Measurements from ENCODE around the gene KRTAP1-5.
"Not testable (repeated sequence)": the region's sequence is repeated elsewhere in the genome, so short reads cannot be mapped to it uniquely, and the experiment has no call there.

KRTAP1-5 gene

DNA sequence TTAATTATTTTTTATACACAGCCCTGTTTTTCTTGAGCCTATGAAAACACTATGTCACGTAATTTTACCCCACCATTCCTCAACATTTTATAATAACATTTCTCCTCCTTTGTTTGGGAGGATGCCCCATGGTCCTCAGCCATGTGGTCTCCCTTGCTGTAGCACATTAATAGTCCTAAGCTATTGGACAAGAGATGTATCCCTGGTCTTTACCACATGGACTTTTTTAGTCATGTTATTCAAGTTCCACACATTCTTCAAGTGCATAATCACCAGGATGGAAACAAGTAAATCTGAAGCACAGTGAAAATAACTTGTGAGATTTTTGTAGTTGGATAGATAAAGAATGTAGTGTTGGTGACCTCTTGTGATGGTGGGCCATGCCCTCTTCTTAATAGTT lies 35.0 kb upstream of the KRTAP1-5 start:
- H3K27me3 ChIP-seq (ENCODE audit: insufficient read depth, low read length): no peaks in the 10 kb centered on the region
- no peaks in the 10 kb centered on the region for H3K79me2 ChIP-seq (ENCODE audit: control insufficient read depth, insufficient read depth, low read length, unreplicated experiment)
- peaks cover 60% of the 10 kb centered on the region for H3K4me1 ChIP-seq (ENCODE audit: control insufficient read depth, insufficient read depth, low read length, unreplicated experiment)
- H2AFZ ChIP-seq (ENCODE audit: low read length, unreplicated experiment): peak overlapping the region; percentile 58
- H3K27ac ChIP-seq (ENCODE audit: low read depth, low read length): peak overlapping the region; percentile 93
- no peak overlapping the region for H3K4me3 ChIP-seq (ENCODE audit: low read depth, low read length)
- no peaks in the 10 kb centered on the region for H3K36me3 ChIP-seq (ENCODE audit: insufficient read depth, low read length)

DNA sequence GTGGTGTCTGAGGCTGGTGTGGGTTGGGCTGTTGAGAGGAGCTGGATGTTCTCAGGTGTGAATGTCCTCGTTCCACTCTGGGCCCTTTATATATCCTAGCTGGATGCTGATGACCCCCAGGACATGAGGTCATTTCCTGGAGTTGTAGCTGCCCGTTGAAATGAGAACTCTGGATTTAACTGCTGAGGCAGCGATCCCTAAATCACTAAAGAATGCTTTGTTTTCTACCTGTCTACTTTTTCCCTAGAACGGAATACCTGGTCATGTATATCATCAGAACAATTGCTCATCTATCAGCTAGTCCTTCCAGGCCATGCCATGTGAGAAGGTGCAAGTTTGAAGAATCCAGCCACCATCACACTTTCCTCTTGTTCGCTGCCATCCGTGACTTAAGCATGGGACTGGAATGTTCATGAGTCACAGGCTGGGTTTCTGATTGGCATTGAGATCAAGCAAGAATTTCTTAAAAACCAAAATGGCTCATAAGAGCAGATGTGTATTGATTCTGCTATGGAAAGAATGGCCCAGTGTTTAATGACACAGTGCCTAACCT lies 33.1 kb upstream of the KRTAP1-5 start, which contains the start of gene KRTAP2-3:
TSS of gene KRTAP2-3 (minus strand) at position 63 of the 553 bp plus-strand sequence. CDS start 64 bp downstream, outside the sequence.
- Histone ChIP-seq H3K79me2 (ENCODE audit: control insufficient read depth, insufficient read depth, low read length, unreplicated experiment) (no peaks in the 10 kb centered on the region), H3K27me3 (ENCODE audit: insufficient read depth, low read length) (no peaks in the 10 kb centered on the region), H3K4me3 (ENCODE audit: low read depth, low read length) (no peak within 1 kb of the TSS; the same call in 1 of the 2 replicates), H3K36me3 (ENCODE audit: insufficient read depth, low read length) (no peaks in the 10 kb centered on the region), H3K27ac (ENCODE audit: low read depth, low read length) (peak within 1 kb of the TSS; percentile 93), H3K4me1 (ENCODE audit: control insufficient read depth, insufficient read depth, low read length, unreplicated experiment) (peaks cover 49% of the 10 kb centered on the region), H2AFZ (ENCODE audit: low read length, unreplicated experiment) (peak within 1 kb of the TSS; percentile 53)

DNA sequence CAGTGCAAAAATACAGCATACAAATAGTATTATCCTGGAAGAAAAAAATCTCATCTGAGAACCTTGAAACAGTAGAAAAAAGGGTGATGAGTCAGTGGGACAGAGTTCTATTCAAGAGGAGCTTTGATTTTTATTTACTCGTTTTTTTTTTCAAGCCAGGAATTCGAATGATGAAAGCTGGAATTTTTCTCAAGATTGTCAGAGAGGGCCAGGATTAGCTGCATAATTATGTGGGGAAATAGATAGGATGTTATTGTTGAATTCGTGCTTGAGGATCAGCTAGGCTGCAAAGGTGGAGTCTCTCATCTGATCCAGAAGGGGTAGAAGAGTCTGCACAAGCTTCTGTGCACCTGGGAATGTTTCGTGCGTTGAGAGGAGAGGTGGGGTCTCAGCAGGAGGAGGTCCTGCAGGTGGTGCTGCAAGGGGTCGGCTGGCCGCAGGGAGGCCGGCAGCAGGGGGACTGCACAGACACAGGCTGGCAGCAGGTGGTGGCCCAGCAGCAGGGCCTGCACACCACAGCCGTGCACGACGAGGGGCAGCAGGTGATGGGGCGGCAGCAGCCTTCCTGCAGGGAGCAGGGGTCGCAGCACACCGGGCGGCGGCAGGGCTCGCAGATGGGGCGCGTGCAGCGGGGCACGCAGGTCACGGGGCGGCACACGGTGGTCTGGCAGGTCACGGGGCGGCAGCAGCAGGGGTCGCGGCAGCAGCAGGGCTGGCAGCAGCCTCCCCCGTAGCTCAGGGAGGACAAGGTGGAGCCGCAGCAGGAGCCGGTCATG lies 32.5 kb upstream of the KRTAP1-5 start:
- H3K4me1 ChIP-seq (ENCODE audit: control insufficient read depth, insufficient read depth, low read length, unreplicated experiment): peaks cover 49% of the 10 kb centered on the region
- peak overlapping the region; percentile 93 for H3K27ac ChIP-seq (ENCODE audit: low read depth, low read length)
- H3K79me2 ChIP-seq (ENCODE audit: control insufficient read depth, insufficient read depth, low read length, unreplicated experiment); H3K4me3 ChIP-seq (ENCODE audit: low read depth, low read length); H3K27me3 ChIP-seq (ENCODE audit: insufficient read depth, low read length); H2AFZ ChIP-seq (ENCODE audit: low read length, unreplicated experiment); H3K36me3 ChIP-seq (ENCODE audit: insufficient read depth, low read length): not testable (repeated sequence)

DNA sequence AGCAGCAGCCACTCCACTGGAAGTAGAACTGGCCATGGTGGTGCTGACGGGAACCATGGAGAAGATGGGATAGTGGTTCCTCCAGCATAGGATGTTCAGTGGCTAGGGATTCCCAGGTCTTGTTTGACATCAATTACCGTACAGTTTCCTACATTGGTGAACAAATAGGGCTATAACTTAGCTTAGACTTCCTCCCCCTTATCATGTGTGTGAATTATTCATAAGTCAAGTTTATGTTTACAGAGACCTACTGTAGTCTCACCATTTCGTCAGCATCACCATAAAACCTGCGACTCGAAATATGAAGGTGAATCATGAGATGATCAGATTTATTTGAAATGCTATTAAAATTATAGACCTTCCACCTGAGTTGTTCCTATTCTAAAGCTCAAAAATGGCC lies 31.7 kb upstream of the KRTAP1-5 start:
- no peaks in the 10 kb centered on the region for H3K79me2 ChIP-seq (ENCODE audit: control insufficient read depth, insufficient read depth, low read length, unreplicated experiment)
- peaks cover 49% of the 10 kb centered on the region for H3K4me1 ChIP-seq (ENCODE audit: control insufficient read depth, insufficient read depth, low read length, unreplicated experiment)
- peak overlapping the region; percentile 93 for H3K27ac ChIP-seq (ENCODE audit: low read depth, low read length)
- no peaks in the 10 kb centered on the region for H3K36me3 ChIP-seq (ENCODE audit: insufficient read depth, low read length)
- H3K4me3 ChIP-seq (ENCODE audit: low read depth, low read length): no peak overlapping the region
- H2AFZ ChIP-seq (ENCODE audit: low read length, unreplicated experiment): no peak overlapping the region
- H3K27me3 ChIP-seq (ENCODE audit: insufficient read depth, low read length): no peaks in the 10 kb centered on the region

DNA sequence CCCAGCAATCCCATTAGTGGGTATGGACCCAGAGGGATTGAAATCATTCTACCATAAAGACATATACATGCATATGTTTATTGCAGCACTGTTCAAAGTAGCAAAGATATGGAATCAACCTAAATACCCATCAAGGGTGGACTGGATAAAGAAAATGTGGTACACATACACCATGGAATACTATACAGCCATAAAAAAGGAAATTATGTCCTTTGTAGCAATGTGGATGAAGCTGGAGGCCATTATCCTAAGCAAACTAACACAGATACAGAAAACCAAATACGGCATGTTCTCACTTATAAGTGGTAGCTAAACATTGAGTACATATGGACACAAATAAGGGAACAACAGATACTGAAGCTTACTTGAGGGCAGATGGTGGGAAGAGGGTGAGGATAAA lies 30.5 kb upstream of the KRTAP1-5 start:
- Histone ChIP-seq H3K27ac (ENCODE audit: low read depth, low read length) (no peak overlapping the region), H3K79me2 (ENCODE audit: control insufficient read depth, insufficient read depth, low read length, unreplicated experiment) (no peaks in the 10 kb centered on the region), H3K4me1 (ENCODE audit: control insufficient read depth, insufficient read depth, low read length, unreplicated experiment) (peaks cover 38% of the 10 kb centered on the region), H3K4me3 (ENCODE audit: low read depth, low read length) (no peak overlapping the region), H3K36me3 (ENCODE audit: insufficient read depth, low read length) (0 out of 2 replicates have a peak, but pooled peaks cover 4% of the 10 kb centered on the region), H2AFZ (ENCODE audit: low read length, unreplicated experiment) (no peak overlapping the region), H3K27me3 (ENCODE audit: insufficient read depth, low read length) (no peaks in the 10 kb centered on the region)

DNA sequence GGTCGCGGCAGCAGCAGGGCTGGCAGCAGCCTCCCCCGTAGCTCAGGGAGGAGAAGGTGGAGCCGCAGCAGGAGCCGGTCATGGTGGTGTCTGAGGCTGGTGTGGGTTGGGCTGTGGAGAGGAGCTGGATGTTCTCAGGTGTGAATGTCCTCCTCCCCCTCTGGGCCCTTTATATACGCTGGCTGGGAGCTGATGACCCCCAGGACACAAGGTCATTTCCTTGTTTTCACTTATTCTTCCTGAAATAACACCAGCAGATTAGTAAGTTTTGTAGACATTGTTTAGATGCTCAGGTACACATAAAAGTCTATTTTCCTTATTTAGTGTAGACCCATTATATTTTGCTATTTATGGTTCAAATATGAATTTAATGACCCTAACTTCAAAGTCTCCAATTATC lies 28.1 kb upstream of the KRTAP1-5 start, which contains the start of gene KRTAP2-2:
TSS of gene KRTAP2-2 (minus strand) at position 101 of the 400 bp plus-strand sequence. CDS start at position 82, 19 bp downstream.
- H2AFZ ChIP-seq (ENCODE audit: low read length, unreplicated experiment); H3K79me2 ChIP-seq (ENCODE audit: control insufficient read depth, insufficient read depth, low read length, unreplicated experiment); H3K27ac ChIP-seq (ENCODE audit: low read depth, low read length); H3K27me3 ChIP-seq (ENCODE audit: insufficient read depth, low read length); H3K4me3 ChIP-seq (ENCODE audit: low read depth, low read length); H3K36me3 ChIP-seq (ENCODE audit: insufficient read depth, low read length): not testable (repeated sequence)
- H3K4me1 ChIP-seq (ENCODE audit: control insufficient read depth, insufficient read depth, low read length, unreplicated experiment): peaks cover 15% of the 10 kb centered on the region

DNA sequence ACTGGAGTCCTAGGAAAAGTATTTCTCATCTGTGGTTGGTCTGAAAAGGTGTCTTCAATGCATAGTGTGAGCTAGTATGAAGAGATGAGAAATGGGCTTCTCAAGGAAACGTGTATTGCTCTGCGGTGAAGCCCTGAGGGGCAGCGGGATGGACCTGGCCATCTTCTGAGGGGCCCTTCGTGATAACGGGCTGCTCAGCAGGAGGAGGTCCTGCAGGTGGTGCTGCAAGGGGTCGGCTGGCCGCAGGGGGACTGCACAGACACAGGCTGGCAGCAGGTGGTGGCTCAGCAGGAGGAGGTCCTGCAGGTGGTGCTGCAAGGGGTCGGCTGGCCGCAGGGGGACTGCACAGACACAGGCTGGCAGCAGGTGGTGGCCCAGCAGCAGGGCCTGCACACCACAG lies 27.5 kb upstream of the KRTAP1-5 start:
- H3K4me3 ChIP-seq (ENCODE audit: low read depth, low read length); H3K36me3 ChIP-seq (ENCODE audit: insufficient read depth, low read length); H2AFZ ChIP-seq (ENCODE audit: low read length, unreplicated experiment); H3K79me2 ChIP-seq (ENCODE audit: control insufficient read depth, insufficient read depth, low read length, unreplicated experiment); H3K27me3 ChIP-seq (ENCODE audit: insufficient read depth, low read length); H3K27ac ChIP-seq (ENCODE audit: low read depth, low read length): not testable (repeated sequence)
- peaks cover 11% of the 10 kb centered on the region for H3K4me1 ChIP-seq (ENCODE audit: control insufficient read depth, insufficient read depth, low read length, unreplicated experiment)

DNA sequence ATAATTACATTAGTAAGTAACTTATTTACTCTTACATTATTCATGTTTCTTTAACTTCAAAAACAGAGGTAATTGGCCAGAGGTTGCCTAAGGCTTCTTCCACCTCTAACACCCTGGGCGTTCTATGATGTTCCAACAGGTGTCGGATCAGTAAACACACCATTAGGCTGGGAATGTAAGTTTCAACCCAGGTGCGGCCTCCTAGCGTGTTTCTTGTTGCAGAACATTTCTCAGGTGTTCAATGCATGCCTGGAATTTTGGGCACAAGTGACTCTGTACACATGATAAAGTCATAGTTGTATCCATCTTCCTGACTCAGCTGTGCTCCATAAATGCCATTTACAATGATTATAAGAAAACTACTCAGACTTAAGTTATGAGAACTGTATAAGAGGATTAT lies 27.0 kb upstream of the KRTAP1-5 start:
- Histone ChIP-seq H2AFZ (ENCODE audit: low read length, unreplicated experiment) (no peak overlapping the region), H3K36me3 (ENCODE audit: insufficient read depth, low read length) (0 out of 2 replicates have a peak, but pooled peaks cover 4% of the 10 kb centered on the region), H3K27me3 (ENCODE audit: insufficient read depth, low read length) (no peaks in the 10 kb centered on the region), H3K4me1 (ENCODE audit: control insufficient read depth, insufficient read depth, low read length, unreplicated experiment) (peaks cover 10% of the 10 kb centered on the region), H3K27ac (ENCODE audit: low read depth, low read length) (no peak overlapping the region), H3K4me3 (ENCODE audit: low read depth, low read length) (no peak overlapping the region), H3K79me2 (ENCODE audit: control insufficient read depth, insufficient read depth, low read length, unreplicated experiment) (no peaks in the 10 kb centered on the region)

DNA sequence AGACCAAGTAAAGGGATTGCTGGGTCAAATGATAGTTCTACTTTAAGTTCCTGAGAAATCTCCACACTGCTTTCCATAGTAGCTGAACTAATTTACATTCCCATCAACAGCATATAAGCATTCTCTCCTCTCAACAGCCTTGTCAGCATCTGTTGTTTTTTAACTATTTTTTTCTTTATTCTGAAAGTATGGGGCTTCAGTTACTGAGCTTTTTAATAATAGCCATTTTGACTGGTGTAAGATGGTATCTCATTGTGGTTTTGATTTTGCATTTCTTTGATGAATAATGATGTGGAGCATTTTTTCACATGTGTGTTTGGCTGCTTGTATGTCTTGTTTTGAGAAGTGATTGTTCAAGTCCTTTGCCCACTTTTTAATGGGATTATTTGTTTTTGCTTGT lies 25.6 kb upstream of the KRTAP1-5 start:
- H3K4me1 ChIP-seq (ENCODE audit: control insufficient read depth, insufficient read depth, low read length, unreplicated experiment): peaks cover 13% of the 10 kb centered on the region
- 0 out of 2 replicates have a peak, but pooled peaks cover 4% of the 10 kb centered on the region for H3K36me3 ChIP-seq (ENCODE audit: insufficient read depth, low read length)
- H3K79me2 ChIP-seq (ENCODE audit: control insufficient read depth, insufficient read depth, low read length, unreplicated experiment): no peaks in the 10 kb centered on the region
- H3K4me3 ChIP-seq (ENCODE audit: low read depth, low read length): no peak overlapping the region
- H3K27me3 ChIP-seq (ENCODE audit: insufficient read depth, low read length): no peaks in the 10 kb centered on the region
- no peak overlapping the region for H2AFZ ChIP-seq (ENCODE audit: low read length, unreplicated experiment)
- H3K27ac ChIP-seq (ENCODE audit: low read depth, low read length): no peak overlapping the region

DNA sequence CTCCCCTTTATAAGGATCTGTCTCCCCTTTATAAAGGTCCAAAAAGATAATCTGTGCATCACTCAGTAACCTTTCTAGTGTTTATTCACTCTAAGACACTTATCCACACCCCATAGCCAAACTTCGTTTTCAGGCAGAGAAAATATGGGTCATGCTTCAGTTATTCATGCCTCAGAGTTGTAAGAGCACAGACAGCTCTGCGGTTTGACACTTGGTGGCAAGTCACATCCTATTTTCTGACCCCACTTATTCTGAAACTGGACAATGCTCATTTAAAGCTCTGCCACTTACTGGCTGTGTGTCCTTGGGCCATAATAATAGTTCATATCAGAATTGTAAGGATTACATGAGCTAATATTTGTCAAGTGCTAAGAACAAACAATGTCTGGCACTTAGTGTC lies 22.1 kb upstream of the KRTAP1-5 start:
- Histone ChIP-seq H3K4me3 (ENCODE audit: low read depth, low read length) (peak overlapping the region; percentile 35; the same call in 1 of the 2 replicates), H3K79me2 (ENCODE audit: control insufficient read depth, insufficient read depth, low read length, unreplicated experiment) (no peaks in the 10 kb centered on the region), H3K27ac (ENCODE audit: low read depth, low read length) (peak overlapping the region; percentile 87), H2AFZ (ENCODE audit: low read length, unreplicated experiment) (peak overlapping the region; percentile 26), H3K36me3 (ENCODE audit: insufficient read depth, low read length) (0 out of 2 replicates have a peak, but pooled peaks cover 4% of the 10 kb centered on the region), H3K27me3 (ENCODE audit: insufficient read depth, low read length) (no peaks in the 10 kb centered on the region), H3K4me1 (ENCODE audit: control insufficient read depth, insufficient read depth, low read length, unreplicated experiment) (peaks cover 13% of the 10 kb centered on the region)

DNA sequence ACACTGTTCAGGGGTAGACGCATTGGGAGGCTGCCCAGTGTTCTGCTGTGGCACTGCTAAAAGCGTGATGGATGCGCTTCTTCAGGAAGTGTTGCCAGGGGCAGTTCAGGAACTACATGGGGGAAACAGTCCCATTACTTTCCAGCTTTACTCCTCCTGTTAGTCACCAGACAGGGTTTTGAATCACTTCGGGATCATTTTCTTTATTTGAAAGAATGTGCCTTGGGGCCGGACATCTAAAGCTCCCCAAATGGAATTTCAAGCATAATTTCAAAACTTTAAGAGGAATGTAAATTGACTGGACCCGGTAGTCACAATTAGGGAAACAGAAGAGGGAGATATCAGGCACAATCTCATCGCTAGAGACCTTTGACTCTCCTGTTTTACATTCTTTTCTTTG lies 21.4 kb upstream of the KRTAP1-5 start:
- Histone ChIP-seq H3K27me3 (ENCODE audit: insufficient read depth, low read length) (no peaks in the 10 kb centered on the region), H3K4me3 (ENCODE audit: low read depth, low read length) (peak overlapping the region; percentile 35), H3K36me3 (ENCODE audit: insufficient read depth, low read length) (0 out of 2 replicates have a peak, but pooled peaks cover 4% of the 10 kb centered on the region), H3K27ac (ENCODE audit: low read depth, low read length) (peak overlapping the region; percentile 87), H3K79me2 (ENCODE audit: control insufficient read depth, insufficient read depth, low read length, unreplicated experiment) (no peaks in the 10 kb centered on the region), H3K4me1 (ENCODE audit: control insufficient read depth, insufficient read depth, low read length, unreplicated experiment) (peaks cover 13% of the 10 kb centered on the region), H2AFZ (ENCODE audit: low read length, unreplicated experiment) (peak overlapping the region; percentile 26)
